K562 (cell line): ENCODE measurements around the gene MLLT6.

Experiments
- BCL6 ChIP-seq: fragments of 250-450 bp; sonication (Bioruptor Pico); IDR thresholded peaks from 2 replicates; pipeline ENCODE4 v1.4.0; 2020
- BRF2 ChIP-seq: IDR thresholded peaks from 3 replicates; pipeline ENCODE4 v1.6.1; 2011; ENCODE audit warnings: borderline replicate concordance, mild to moderate bottlenecking; ENCODE audit not compliant: insufficient read length, insufficient read depth
- ILK ChIP-seq: fragments of 450-650 bp; IDR thresholded peaks from 2 replicates; pipeline ENCODE4 v1.6.1; 2016; ENCODE audit warnings: missing genetic modification characterization, low read depth, mild to moderate bottlenecking, missing compliant biosample characterization, moderate library complexity, borderline replicate concordance
- RFX5 ChIP-seq: IDR thresholded peaks from 2 replicates; pipeline ENCODE4 v1.6.1; 2011; ENCODE audit warnings: low read depth, mild to moderate bottlenecking, improper control_type of control experiment, low read length
- SETDB1 ChIP-seq: IDR thresholded peaks from one replicate; pipeline ENCODE4 v1.6.1; 2012; ENCODE audit warnings: low read length, control low read depth, inconsistent platforms
- SMAD3 ChIP-seq: fragments of 450-650 bp; formaldehyde crosslinking; conservative IDR thresholded peaks from 2 replicates; pipeline ENCODE4 v1.4.0; 2020; ENCODE audit warnings: mild to moderate bottlenecking
- SP1 ChIP-seq: sonication (generic); formaldehyde crosslinking; IDR thresholded peaks from 2 replicates; pipeline ENCODE4 v1.8.1; 2022; ENCODE audit warnings: mild to moderate bottlenecking, missing genetic modification reagents
- TRIM24 ChIP-seq, 2 experiments: fragments of 450-650 bp; IDR thresholded peaks; 2 replicates each; pipeline ENCODE4 v1.6.1; 2016
- TSHZ1 ChIP-seq: fragments of 250-450 bp; sonication (Bioruptor Pico); IDR thresholded peaks from 2 replicates; pipeline ENCODE4 v1.4.0; 2020; ENCODE audit warnings: mild to moderate bottlenecking, moderate library complexity

GRCh38 chr17:38721802-38722201, 16.7 kb downstream of the MLLT6 start:
- TF ChIP-seq SMAD3 (CRISPR knock-in tag), result no peak
- no peak for TF ChIP-seq TSHZ1 (CRISPR knock-in tag)
- TF ChIP-seq BRF2, result no peak
- no peak for TF ChIP-seq TRIM24 (IDR thresholded peaks at IDR 0.05)
- TF ChIP-seq SP1 (CRISPR knock-in tag), result no peak
- no peak for TF ChIP-seq SETDB1
- no peak for TF ChIP-seq RFX5
- no peak for TF ChIP-seq BCL6 (CRISPR knock-in tag)
- no peak for TF ChIP-seq ILK
